ENCODE data around the gene ZFYVE9. TPM values are rescaled to one million over a fixed set of nuclear protein-coding genes. Genes with fewer than 3 reads are reported as not detected.

Gene ZFYVE9
- total RNA-seq, 1 experiment from 2014 or later, result 19.6 TPM

GRCh38 chr1:52102336-52103013 lies 39.4 kb upstream of the ZFYVE9 start (continued):
- TF ChIP-seq ARID4B (CRISPR knock-in tag; IDR thresholded peaks at IDR 0.05; ENCODE audit: borderline replicate concordance), result no peak
- TF ChIP-seq CREB1 (CRISPR knock-in tag; IDR thresholded peaks at IDR 0.05), result no peak
- no peak for TF ChIP-seq ESRRA (CRISPR knock-in tag; IDR thresholded peaks at IDR 0.05; ENCODE audit: borderline replicate concordance)
- TF ChIP-seq FOXK1 (CRISPR knock-in tag; IDR thresholded peaks at IDR 0.05), result no peak
- no peak for TF ChIP-seq AFF4 (CRISPR knock-in tag; IDR thresholded peaks at IDR 0.05; ENCODE audit: borderline replicate concordance)

GRCh38 chr1:52111492-52111891 lies 30.4 kb upstream of the ZFYVE9 start:
- no peaks in the 10 kb centered on the region for H3K4me1 Mint-ChIP-seq

GRCh38 chr1:52112489-52112888 lies 29.4 kb upstream of the ZFYVE9 start:
- no peaks in the 10 kb centered on the region for H3K9me3 Mint-ChIP-seq
- CTCF ChIA-PET, result interaction anchor here (0.6 to 0.7 kb wide), 3 partner anchors 28 to 924 kb away, joined by 3 to 4 read pairs (median 3); no protein-coding TSS in a partner anchor
- ATAC-seq, result no peak
- H3K27ac Mint-ChIP-seq, result no peak overlapping the region
- no peaks in the 10 kb centered on the region; the same call in 1 of the 2 replicates for H3K27me3 Mint-ChIP-seq (ENCODE audit: low read depth)
- DNase-seq (ENCODE audit: low spot score), result no peak
- no peaks in the 10 kb centered on the region for H3K36me3 Mint-ChIP-seq
- POLR2A ChIA-PET, result no interaction called here
- no peak overlapping the region for H3K4me3 Mint-ChIP-seq
- H3K4me1 Mint-ChIP-seq, result peaks cover 1% of the 10 kb centered on the region; the same call in 1 of the 2 replicates
- TF ChIP-seq ERG (CRISPR knock-in tag; IDR thresholded peaks at IDR 0.05) (no peak), ZNF416 (CRISPR knock-in tag; IDR thresholded peaks at IDR 0.05) (no peak), CTCF (IDR thresholded peaks at IDR 0.05) (no peak), ZNF232 (CRISPR knock-in tag; IDR thresholded peaks at IDR 0.05) (no peak), ZNF396 (CRISPR knock-in tag; IDR thresholded peaks at IDR 0.05; ENCODE audit: borderline replicate concordance) (no peak), SP1 (CRISPR knock-in tag; conservative IDR thresholded peaks at IDR 0.05) (no peak), NR1H2 (CRISPR knock-in tag; IDR thresholded peaks at IDR 0.05) (no peak), IRF1 (CRISPR knock-in tag; IDR thresholded peaks at IDR 0.05) (no peak), CREM (CRISPR knock-in tag; IDR thresholded peaks at IDR 0.05) (no peak)

More at GRCh38 chr1:52111492-52111891, 30.4 kb upstream of the ZFYVE9 start:
- no peak for TF ChIP-seq SMAD4 (CRISPR knock-in tag; IDR thresholded peaks at IDR 0.05)
- POLR2A ChIA-PET, result no interaction called here
- no peak for ATAC-seq
- Mint-ChIP-seq H3K27me3 (ENCODE audit: low read depth) (no peaks in the 10 kb centered on the region; the same call in 1 of the 2 replicates), H3K9me3 (no peaks in the 10 kb centered on the region), H3K4me3 (no peak overlapping the region), H3K27ac (no peak overlapping the region), H3K36me3 (no peaks in the 10 kb centered on the region)
- no peak for DNase-seq (ENCODE audit: low spot score)
- CTCF ChIA-PET, result interaction anchor here (0.9 kb wide), 1 partner anchor 237 kb away, joined by 3 read pairs; no protein-coding TSS in a partner anchor

Data from WTC11 (cell line).